NCI-H510A treated with DMSO at 0.1 percent for 48 hours (cell line): ENCODE measurements around the gene LMNB1.
"Not testable (repeated sequence)": the region's sequence is repeated elsewhere in the genome, so short reads cannot be mapped to it uniquely, and the experiment has no call there.

Experiments used
- DNase-seq: peaks from one replicate; lab custom pipeline; 2025; lab: John Stamatoyannopoulos, UW

Gene LMNB1, protein sequence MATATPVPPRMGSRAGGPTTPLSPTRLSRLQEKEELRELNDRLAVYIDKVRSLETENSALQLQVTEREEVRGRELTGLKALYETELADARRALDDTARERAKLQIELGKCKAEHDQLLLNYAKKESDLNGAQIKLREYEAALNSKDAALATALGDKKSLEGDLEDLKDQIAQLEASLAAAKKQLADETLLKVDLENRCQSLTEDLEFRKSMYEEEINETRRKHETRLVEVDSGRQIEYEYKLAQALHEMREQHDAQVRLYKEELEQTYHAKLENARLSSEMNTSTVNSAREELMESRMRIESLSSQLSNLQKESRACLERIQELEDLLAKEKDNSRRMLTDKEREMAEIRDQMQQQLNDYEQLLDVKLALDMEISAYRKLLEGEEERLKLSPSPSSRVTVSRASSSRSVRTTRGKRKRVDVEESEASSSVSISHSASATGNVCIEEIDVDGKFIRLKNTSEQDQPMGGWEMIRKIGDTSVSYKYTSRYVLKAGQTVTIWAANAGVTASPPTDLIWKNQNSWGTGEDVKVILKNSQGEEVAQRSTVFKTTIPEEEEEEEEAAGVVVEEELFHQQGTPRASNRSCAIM

DNA sequence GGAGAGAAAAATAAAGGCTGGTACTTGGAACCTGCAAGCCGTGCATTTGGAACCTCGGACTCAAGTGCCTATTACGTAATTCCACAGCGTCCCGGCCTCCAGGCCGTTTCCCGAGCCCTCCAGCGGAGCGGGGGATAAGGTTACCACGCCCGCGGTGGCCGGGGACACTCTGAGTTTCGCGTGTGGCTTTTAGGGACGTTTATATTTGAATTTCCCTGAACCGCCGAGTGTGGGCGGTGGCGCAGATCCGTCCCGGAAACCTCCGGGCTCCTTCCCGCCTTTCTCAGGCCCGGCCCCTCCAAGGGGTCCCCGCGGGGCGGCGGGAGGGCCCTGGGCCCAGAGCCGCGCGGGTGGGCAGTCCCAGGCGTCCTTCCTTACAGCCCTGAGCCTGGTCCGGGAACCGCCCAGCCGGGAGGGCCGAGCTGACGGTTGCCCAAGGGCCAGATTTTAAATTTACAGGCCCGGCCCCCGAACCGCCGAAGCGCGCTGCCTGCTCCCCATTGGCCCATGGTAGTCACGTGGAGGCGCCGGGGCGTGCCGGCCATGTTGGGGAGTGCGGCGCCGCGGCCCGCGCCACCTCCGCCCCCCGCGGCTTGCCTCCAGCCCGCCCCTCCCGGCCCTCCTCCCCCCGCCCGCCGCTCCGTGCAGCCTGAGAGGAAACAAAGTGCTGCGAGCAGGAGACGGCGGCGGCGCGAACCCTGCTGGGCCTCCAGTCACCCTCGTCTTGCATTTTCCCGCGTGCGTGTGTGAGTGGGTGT, at the start of gene LMNB1:
Gene LMNB1, plus strand, starts transcription at position 638 of the 758 bp plus-strand sequence. CDS start 373 bp downstream, outside the sequence.
- peak; percentile 89 for DNase-seq

DNA sequence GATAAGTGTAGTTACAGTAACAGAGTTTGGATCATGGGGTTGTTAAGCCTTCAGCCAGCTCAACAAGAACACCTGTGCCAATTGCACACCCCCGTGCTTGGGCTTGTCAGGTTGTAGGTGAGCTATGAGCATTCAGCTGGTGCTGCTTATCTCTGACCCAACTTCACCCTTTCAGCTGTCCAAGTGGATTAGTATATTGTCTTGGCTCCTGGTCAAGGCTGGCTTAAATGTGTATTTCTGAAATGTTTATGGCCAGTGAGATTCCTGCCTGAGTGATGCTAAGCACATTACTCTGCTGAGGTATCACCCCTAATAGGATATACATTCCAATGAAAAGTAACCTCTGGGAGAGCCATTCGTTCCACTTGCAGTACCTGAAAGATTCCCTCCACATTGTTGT, 44.2 kb upstream of the LMNB1 start:
- DNase-seq: no peak

DNA sequence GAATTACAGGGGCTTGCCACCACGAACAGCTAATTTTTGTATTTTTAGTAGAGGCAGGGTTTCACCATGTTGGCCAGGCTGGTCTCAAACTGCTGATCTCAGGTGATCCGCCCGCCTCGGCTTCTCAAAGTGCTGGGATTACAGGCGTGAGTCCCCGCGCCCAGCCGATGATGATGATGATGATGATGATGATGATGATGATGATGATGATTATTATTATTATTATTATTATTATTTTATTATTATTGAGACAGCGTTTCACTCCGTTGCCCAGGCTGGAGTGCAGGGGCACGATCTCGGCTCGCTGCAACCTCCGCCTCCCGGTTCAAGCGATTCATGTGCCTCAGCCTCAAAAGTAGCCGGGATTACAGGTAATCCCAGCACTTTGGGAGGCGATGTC, 42.4 kb upstream of the LMNB1 start:
- not testable (repeated sequence) for DNase-seq

DNA sequence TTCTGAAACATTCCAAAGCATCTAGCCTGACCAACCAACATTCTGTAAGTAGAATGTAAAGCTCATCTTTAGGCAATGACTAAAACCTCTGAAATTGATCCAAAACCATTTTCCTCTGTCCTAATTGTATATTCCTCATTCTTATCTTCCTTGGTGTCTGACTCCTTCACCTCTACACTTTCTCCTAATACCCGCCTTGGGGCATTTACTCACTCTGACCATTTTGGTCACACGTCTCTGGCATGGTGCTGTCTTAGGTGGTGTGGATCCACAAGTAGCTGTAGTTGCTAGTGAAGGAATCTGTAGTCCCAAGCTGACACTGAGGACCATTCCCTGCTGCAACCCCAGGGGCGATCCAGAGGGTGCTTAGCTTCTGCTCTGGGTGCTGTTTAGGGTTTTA, 40.8 kb upstream of the LMNB1 start:
- no peak for DNase-seq

GRCh38 chr5:126741361-126741760, 35.6 kb upstream of the LMNB1 start:
- DNase-seq: no peak

DNA sequence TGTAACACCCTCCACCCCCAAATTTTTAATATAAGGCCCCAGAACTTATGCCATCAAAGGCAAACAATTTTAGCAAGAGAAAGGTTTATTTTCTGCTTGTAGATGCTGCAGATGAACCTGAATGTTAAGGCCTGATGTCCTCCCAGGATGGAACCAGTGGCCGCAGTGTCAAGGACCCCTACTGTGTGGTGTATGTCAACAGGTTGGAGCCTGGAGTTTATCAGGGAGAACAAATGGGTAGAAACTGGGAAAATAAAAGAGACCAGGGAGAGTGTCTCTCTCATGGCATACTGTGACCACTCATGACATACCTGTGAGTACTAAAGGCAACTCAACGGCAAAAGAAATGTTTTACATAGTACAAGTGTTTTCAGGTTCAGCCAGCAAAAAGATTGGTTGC, 34.5 kb upstream of the LMNB1 start:
- DNase-seq: no peak

DNA sequence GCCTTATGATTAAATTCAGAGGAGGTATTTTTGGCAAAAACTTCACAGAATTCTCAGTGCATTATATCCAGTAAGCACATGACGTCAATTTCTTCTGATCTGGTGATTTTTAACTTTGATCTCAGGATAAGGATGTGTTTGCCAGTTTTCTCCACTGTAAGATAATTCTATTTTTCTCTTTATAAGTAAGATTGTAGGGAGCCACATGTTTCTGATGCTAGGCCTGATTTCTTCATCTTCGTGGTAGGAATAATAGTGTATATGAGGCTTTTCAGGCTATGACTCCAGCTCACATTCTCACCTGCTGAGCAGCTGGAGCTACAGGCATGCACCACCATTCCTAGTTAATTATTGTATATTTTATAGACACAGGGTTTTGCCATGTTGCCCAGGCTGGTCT, 32.1 kb upstream of the LMNB1 start:
- no peak for DNase-seq

GRCh38 chr5:126745259-126745992, 31.5 kb upstream of the LMNB1 start:
- no peak for DNase-seq

- DNase-seq: no peak
Measured at GRCh38 chr5:126746290-126746689, 30.6 kb upstream of the LMNB1 start.

DNA sequence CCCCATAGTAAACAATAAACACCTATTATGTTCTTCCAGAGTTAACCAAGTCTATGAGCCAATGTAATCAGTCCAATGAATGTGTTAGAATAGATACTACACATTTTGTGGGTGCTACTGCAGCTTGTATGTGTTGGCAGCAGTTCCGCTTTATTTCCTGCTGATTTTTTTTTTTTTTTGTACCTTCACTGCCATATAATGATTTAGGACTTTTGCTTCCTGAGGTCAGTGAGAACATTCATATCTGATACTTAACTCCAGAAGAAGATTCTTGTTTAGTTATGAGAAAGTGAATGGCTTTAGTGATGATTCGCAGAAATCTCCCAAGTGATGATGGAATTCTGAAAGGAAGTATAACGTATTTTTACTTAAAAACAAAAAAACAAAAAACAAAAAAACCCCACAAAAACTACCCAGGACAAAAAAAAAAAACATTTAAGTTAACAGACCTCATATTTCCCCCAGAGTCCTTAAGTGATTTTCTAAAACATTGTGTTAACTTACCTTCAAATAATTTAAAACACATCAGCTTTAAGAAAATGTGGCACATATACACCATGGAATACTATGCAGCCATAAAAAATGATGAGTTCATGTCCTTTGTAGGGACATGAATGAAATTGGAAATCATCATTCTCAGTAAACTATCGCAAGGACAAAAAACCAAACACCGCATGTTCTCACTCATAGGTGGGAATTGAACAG, 24.7 kb upstream of the LMNB1 start:
- no peak for DNase-seq

DNA sequence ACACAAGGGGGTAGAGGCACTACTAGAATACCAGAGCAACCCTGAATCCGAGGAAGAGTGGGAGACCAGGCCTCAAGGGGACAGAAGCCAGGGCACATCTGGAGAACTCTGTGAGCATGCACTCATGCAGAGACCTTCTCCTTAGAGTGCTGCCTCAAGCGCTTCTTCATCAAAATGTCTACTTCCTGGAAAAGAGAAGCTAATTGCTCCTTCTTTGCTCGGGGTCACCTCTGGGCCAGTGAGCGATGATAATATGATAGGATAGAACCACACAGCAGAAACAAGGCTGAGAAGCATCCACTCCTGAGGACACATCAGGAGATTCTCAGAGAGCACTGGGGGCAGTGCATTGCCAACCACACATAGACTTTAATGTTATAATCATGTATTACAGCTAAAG, 23.7 kb upstream of the LMNB1 start:
- no peak for DNase-seq

DNA sequence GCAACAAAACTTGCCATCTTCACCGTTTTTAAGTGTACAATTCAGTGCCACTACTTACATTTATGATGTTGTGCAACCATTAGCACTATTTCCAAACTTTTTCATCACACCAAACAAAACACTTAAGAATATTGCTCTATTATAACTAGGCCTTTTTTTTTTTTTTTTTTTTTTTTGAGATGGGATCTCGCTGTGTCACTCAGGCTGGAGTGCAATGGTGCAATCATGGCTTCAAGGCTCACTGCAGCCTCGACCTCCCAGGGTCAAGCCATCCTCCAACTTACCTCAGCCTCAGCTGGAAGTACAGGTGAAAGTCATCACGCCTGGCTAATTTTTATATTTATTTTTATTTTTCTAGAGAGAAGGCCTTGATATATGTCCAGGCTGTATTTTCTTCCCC, 22.3 kb upstream of the LMNB1 start:
- DNase-seq: no peak

GRCh38 chr5:126755593-126755992, 21.3 kb upstream of the LMNB1 start:
- no peak for DNase-seq

DNA sequence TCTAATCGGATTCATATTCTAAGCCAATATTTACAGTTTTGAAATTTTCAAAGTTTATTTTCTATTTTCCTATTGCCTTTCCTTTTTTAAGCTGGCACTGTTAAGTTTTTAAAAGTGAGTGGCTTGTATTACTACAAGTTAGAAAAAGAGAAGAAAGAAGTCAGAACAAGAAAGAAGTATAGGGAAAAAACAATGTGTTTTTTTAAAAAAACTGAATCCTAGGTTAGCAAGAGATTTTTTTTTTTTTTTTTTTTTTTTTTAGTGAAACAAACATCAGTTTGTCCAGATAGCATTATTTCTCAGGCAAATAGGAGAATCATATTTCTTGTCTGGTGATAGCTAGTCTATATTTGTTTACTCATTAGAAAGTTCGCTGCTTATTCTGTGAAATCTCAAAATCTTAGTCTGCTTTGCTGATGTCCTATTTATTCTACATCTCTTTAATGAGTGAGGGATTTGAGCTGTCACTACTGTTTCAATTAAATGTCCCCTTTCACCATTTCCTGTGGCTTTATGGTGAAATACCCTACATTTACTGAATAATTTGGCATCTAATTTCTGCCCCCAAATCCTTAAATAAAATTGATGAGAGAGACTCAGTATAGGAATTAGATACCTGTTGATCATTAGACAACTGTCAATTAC, 19.1 kb upstream of the LMNB1 start:
- no peak for DNase-seq

GRCh38 chr5:126763371-126763770, 13.6 kb upstream of the LMNB1 start:
- no peak for DNase-seq

- DNase-seq: no peak
Measured at GRCh38 chr5:126769703-126770102, 7.2 kb upstream of the LMNB1 start.

- not testable (repeated sequence) for DNase-seq
Measured at GRCh38 chr5:126773536-126773935, 3.4 kb upstream of the LMNB1 start.

DNA sequence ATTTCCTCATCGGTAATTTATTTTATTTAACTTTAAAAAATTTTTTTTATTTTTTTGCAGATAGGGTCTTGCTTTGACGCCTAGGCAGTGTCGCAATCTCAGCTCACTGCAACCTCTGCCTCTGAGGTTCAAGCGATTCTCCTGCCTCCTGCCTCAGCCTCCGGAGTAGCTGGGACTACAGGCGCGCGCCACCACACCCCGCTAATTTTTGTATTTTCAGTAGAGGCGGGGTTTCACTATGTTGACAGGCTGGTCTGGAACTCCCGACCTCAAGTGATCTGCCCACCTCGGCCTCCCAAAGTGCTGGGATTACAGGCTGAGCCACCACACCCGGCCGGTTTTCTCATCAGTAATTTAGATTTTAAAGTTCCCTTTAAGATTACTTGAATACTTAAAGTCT, 2.3 kb upstream of the LMNB1 start:
- DNase-seq: not testable (repeated sequence)

DNA sequence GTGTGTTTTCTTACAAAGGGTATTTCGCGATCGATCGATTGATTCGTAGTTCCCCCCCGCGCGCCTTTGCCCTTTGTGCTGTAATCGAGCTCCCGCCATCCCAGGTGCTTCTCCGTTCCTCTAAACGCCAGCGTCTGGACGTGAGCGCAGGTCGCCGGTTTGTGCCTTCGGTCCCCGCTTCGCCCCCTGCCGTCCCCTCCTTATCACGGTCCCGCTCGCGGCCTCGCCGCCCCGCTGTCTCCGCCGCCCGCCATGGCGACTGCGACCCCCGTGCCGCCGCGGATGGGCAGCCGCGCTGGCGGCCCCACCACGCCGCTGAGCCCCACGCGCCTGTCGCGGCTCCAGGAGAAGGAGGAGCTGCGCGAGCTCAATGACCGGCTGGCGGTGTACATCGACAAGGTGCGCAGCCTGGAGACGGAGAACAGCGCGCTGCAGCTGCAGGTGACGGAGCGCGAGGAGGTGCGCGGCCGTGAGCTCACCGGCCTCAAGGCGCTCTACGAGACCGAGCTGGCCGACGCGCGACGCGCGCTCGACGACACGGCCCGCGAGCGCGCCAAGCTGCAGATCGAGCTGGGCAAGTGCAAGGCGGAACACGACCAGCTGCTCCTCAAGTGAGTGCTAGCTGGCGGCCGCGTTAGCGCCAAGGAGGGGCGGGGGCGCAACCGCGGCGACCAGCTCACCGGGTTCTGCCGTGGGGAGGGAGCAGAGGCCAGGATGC, 480 bp downstream of the LMNB1 start:
- no peak for DNase-seq

DNA sequence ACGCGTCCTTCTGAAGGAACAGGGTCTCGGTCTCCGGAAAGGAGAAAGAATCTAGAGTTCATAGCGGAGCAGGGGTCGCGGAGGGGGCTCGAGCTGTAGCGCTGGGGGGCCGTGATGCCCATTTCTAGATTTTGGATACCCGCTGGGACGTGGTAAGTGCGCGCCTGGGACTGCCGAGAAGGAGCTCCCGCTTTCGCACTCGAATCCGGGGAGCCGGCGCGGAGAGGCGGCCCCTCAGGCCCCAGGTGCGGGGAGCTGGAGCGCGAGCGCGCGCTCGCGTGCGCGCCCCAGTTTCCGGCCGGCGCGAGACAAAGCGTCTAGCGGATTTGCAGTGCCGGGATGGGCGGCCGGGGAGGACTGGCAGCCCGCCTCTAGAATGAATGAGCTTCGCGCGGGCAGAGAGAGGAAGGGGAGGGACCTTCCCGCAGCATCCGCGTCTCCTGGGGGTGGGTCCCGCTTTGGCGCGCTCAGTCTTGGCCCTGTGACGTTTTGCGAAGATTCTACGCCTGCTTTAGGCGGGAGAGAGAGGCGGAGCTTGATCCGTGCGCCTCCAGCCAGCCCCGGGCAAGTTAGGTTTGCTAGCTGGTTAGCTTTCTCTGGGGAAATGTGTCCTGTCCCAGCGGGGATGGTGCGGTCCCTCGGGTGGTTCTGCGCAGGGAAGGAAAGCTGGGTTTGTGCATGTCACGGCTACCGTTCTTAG, 1.2 kb downstream of the LMNB1 start:
- peak; percentile 89 for DNase-seq
